ENCODE measurements around the gene FN3K.

The FN3K gene

GRCh38 chr17:82734987-82735866 lies at the start of gene FN3K:
TSS of gene FN3K (plus strand) at chr17:82735615. CDS start at chr17:82735637, 22 bp downstream.
- CTCF ChIA-PET = no interaction called here
- H3K4me3 ChIP-seq (ENCODE audit: low read depth, low read length) = peak within 1 kb of the TSS; percentile 31
- TF ChIP-seq ZNF416 (tag by site-specific recombination; IDR thresholded peaks at IDR 0.05) (no peak), ZNF76 (tag by site-specific recombination; IDR thresholded peaks at IDR 0.05; ENCODE audit: borderline replicate concordance, low read depth) (no peak), ZBTB49 (tag by site-specific recombination; IDR thresholded peaks at IDR 0.05; ENCODE audit: low read depth) (no peak), SCRT1 (tag by site-specific recombination; IDR thresholded peaks at IDR 0.05; ENCODE audit: borderline replicate concordance) (no peak), ZBTB20 (tag by site-specific recombination; IDR thresholded peaks at IDR 0.05) (no peak), ZNF623 (tag by site-specific recombination; IDR thresholded peaks at IDR 0.05) (no peak), ZNF155 (tag by site-specific recombination; IDR thresholded peaks at IDR 0.05) (no peak), ZNF518A (tag by site-specific recombination; conservative IDR thresholded peaks at IDR 0.05; ENCODE audit: low read depth) (no peak), ZNF274 (IDR thresholded peaks at IDR 0.05; ENCODE audit: low read length) (no peak), ZNF274 (tag by site-specific recombination; IDR thresholded peaks at IDR 0.05; ENCODE audit: borderline replicate concordance) (no peak), PBX3 (CRISPR knock-in tag; IDR thresholded peaks at IDR 0.05) (no peak), IKZF3 (tag by site-specific recombination; IDR thresholded peaks at IDR 0.05) (no peak)
- TF ChIP-seq, protein P1, sequence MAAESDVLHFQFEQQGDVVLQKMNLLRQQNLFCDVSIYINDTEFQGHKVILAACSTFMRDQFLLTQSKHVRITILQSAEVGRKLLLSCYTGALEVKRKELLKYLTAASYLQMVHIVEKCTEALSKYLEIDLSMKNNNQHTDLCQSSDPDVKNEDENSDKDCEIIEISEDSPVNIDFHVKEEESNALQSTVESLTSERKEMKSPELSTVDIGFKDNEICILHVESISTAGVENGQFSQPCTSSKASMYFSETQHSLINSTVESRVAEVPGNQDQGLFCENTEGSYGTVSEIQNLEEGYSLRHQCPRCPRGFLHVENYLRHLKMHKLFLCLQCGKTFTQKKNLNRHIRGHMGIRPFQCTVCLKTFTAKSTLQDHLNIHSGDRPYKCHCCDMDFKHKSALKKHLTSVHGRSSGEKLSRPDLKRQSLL (tag by site-specific recombination; IDR thresholded peaks at IDR 0.05) = no peak
- TF ChIP-seq, protein P2, sequence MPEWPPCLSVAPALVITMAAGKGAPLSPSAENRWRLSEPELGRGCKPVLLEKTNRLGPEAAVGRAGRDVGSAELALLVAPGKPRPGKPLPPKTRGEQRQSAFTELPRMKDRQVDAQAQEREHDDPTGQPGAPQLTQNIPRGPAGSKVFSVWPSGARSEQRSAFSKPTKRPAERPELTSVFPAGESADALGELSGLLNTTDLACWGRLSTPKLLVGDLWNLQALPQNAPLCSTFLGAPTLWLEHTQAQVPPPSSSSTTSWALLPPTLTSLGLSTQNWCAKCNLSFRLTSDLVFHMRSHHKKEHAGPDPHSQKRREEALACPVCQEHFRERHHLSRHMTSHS (tag by site-specific recombination; IDR thresholded peaks at IDR 0.05) = no peak
- TF ChIP-seq, protein P3, sequence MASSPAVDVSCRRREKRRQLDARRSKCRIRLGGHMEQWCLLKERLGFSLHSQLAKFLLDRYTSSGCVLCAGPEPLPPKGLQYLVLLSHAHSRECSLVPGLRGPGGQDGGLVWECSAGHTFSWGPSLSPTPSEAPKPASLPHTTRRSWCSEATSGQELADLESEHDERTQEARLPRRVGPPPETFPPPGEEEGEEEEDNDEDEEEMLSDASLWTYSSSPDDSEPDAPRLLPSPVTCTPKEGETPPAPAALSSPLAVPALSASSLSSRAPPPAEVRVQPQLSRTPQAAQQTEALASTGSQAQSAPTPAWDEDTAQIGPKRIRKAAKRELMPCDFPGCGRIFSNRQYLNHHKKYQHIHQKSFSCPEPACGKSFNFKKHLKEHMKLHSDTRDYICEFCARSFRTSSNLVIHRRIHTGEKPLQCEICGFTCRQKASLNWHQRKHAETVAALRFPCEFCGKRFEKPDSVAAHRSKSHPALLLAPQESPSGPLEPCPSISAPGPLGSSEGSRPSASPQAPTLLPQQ (tag by site-specific recombination; IDR thresholded peaks at IDR 0.05) = no peak
- H3K4me1 ChIP-seq (ENCODE audit: control insufficient read depth, insufficient read depth, low read length) = no peaks in the 10 kb centered on the region
- H3K9me3 ChIP-seq (ENCODE audit: control insufficient read depth, insufficient read depth, low read depth, low read length) = no peaks in the 10 kb centered on the region
- H3K36me3 ChIP-seq (ENCODE audit: control insufficient read depth in 2 of 2, insufficient read depth in 1 of 2, low read length in 2 of 2) = peaks cover 7 to 40% of the 10 kb centered on the region in 2 experiments; a peak in 2 of 3 replicates
- POLR2A ChIA-PET = no interaction called here
- H3K27ac ChIP-seq (ENCODE audit: extremely low read depth, low read depth, low read length) = no peak within 1 kb of the TSS

Data from HEK293 (cell line).